ENCODE measurements around the gene PHIP. TPM values are rescaled to one million over a fixed set of nuclear protein-coding genes. Genes with fewer than 3 reads are reported as not detected.

PHIP gene
- total and polyA plus RNA-seq, 9 donors = 11.2 to 38.5 (median 27.3) TPM

DNA sequence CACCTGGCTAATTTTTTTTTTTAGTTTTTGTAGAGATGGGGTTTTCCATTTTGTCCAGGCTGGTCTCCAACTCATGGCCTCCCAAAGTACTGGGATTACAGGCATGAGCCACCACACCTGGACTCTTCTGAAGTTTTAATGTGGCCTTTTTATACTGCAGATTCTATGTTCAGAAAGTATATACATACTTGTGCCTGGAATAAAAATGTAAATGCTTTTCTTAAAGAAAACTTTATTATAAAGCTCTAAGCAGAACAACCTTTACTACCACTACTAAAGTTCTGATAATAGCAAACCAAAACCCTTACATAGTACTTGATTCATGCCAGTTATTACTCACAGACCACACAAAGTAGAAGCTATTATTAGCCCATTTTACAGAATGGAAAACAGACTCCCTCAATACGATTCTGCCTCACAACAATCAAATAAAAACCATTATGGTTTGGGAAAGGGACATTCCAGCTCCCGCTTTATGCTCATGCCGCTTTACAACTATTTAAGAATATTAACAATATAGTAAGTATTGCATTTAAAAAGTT is 5.3 kb downstream of the PHIP start:
- TF ChIP-seq POLR2A (IDR thresholded peaks at IDR 0.05) = no peak
- TF ChIP-seq, protein P1, sequence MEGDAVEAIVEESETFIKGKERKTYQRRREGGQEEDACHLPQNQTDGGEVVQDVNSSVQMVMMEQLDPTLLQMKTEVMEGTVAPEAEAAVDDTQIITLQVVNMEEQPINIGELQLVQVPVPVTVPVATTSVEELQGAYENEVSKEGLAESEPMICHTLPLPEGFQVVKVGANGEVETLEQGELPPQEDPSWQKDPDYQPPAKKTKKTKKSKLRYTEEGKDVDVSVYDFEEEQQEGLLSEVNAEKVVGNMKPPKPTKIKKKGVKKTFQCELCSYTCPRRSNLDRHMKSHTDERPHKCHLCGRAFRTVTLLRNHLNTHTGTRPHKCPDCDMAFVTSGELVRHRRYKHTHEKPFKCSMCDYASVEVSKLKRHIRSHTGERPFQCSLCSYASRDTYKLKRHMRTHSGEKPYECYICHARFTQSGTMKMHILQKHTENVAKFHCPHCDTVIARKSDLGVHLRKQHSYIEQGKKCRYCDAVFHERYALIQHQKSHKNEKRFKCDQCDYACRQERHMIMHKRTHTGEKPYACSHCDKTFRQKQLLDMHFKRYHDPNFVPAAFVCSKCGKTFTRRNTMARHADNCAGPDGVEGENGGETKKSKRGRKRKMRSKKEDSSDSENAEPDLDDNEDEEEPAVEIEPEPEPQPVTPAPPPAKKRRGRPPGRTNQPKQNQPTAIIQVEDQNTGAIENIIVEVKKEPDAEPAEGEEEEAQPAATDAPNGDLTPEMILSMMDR (IDR thresholded peaks at IDR 0.05) = no peak
- TF ChIP-seq EP300 (IDR thresholded peaks at IDR 0.05) = no peak
- DNase-seq = no peak
- H3K36me3 ChIP-seq = no peaks in the 10 kb centered on the region
- WGBS, 3 donors = 98 to 99% (median 98%) methylated on average over 3 of the region's 3 CpGs
- intact Hi-C loops (cut with DNase I) = no loop called here
- H3K27me3 ChIP-seq = no peaks in the 10 kb centered on the region
- no peaks in the 10 kb centered on the region for H3K4me1 ChIP-seq (ENCODE audit: insufficient read depth)
- H3K4me3 ChIP-seq = no peak overlapping the region
- H3K27ac ChIP-seq = no peak overlapping the region
- no peaks in the 10 kb centered on the region for H3K9me3 ChIP-seq

DNA sequence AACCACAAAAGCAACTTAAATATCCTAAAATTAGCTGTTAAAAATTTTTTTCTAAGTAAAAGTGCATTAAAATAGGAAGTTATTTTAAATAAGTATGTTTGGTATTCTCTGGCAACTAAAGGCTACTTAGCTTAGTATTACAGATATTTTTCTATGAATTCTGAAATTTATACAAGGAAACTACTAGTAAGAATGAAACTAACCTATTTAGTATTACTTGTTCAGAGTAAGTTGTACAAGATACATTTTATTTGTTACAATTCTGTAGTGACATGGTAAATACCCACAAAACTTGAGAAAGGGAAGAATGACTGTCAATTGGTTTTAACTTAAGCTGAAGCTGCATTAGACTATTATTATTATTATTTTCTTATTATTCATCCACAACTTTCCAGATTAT is 6.5 kb downstream of the PHIP start:
- Histone ChIP-seq H3K4me1 (ENCODE audit: insufficient read depth) (peaks cover 4% of the 10 kb centered on the region), H3K36me3 (no peaks in the 10 kb centered on the region), H3K27ac (no peak overlapping the region), H3K27me3 (no peaks in the 10 kb centered on the region), H3K4me3 (no peak overlapping the region), H3K9me3 (no peaks in the 10 kb centered on the region)
- TF ChIP-seq POLR2A (IDR thresholded peaks at IDR 0.05) (no peak), EP300 (IDR thresholded peaks at IDR 0.05) (no peak)
- TF ChIP-seq, protein P1 (IDR thresholded peaks at IDR 0.05) = no peak
- intact Hi-C loops (cut with DNase I) = no loop called here
- DNase-seq = no peak

GRCh38 chr6:79070206-79070825 is 7.7 kb downstream of the PHIP start:
- no peak for DNase-seq
- Histone ChIP-seq H3K4me1 (ENCODE audit: insufficient read depth) (peaks cover 4% of the 10 kb centered on the region), H3K4me3 (no peak overlapping the region), H3K27me3 (no peaks in the 10 kb centered on the region), H3K9me3 (no peaks in the 10 kb centered on the region), H3K36me3 (no peaks in the 10 kb centered on the region), H3K27ac (no peak overlapping the region)
- TF ChIP-seq EP300 (IDR thresholded peaks at IDR 0.05) (no peak), POLR2A (IDR thresholded peaks at IDR 0.05) (no peak)
- TF ChIP-seq, protein P1 (IDR thresholded peaks at IDR 0.05) = no peak
- intact Hi-C loops (cut with DNase I) = no loop called here
- 68 to 77% (median 77%) methylated on average over 5 of the region's 5 CpGs for WGBS, 3 donors

- 88 to 91% (median 90%) methylated on average over 4 of the region's 4 CpGs for WGBS, 3 donors
- H3K4me1 ChIP-seq (ENCODE audit: insufficient read depth) = peaks cover 5% of the 10 kb centered on the region
Observed at GRCh38 chr6:79066828-79067227, 11.2 kb downstream of the PHIP start.

More at GRCh38 chr6:79066828-79067227, 11.2 kb downstream of the PHIP start:
- Histone ChIP-seq H3K4me3 (no peak overlapping the region), H3K27me3 (no peaks in the 10 kb centered on the region), H3K36me3 (no peaks in the 10 kb centered on the region), H3K27ac (no peak overlapping the region), H3K9me3 (no peaks in the 10 kb centered on the region)
- intact Hi-C loops (cut with DNase I) = no loop called here
- DNase-seq = no peak
- TF ChIP-seq, protein P1 (IDR thresholded peaks at IDR 0.05) = no peak
